Bronchial epithelial cell (primary cell): ENCODE data around the gene SOX15. TPM values are rescaled to one million over a fixed set of nuclear protein-coding genes. Genes with fewer than 3 reads are reported as not detected.

Source experiments
- DNase-seq: peaks from one replicate; pipeline ENCODE4 v3.0.0-alpha.2; 2010; ENCODE audit warnings: low read depth
- FAIRE-seq: peaks from 2 replicates; lab custom pipeline; 2011; peaks lifted over from hg19 to GRCh38; lab: Jason Lieb, UNC
- H3K27me3 ChIP-seq: 2 replicates; pipeline ENCODE4 v1.5.1; 2011; ENCODE audit warnings: low read length; ENCODE audit not compliant: control insufficient read depth, insufficient read depth
- H3K36me3 ChIP-seq: 2 replicates; pipeline ENCODE4 v1.5.1; 2011; ENCODE audit warnings: low read length; ENCODE audit not compliant: control insufficient read depth, insufficient read depth
- H3K4me3 ChIP-seq: 2 replicates; pipeline ENCODE4 v1.5.1; 2011; ENCODE audit warnings: mild to moderate bottlenecking, low read depth, low read length, control low read depth
- CTCF ChIP-seq: IDR thresholded peaks from 2 replicates; pipeline ENCODE4 v1.5.1; 2011; ENCODE audit warnings: mild to moderate bottlenecking, moderate library complexity, low read length, control low read depth, inconsistent platforms; ENCODE audit not compliant: insufficient read depth, severe bottlenecking
- total RNA-seq: library from RNA; depleted of rRNA; stranded (reverse); fragments of >200 nt; gene quantifications from 2 replicates; pipeline ENCODE4 v1.2.1, GENCODE V29; 2014

Gene SOX15
- total RNA-seq, 1 donor from 2014 or later, result 23.4 TPM

GRCh38 chr17:7563115-7563869 is 26.6 kb downstream of the SOX15 start:
- Histone ChIP-seq H3K36me3 (peaks cover 20% of the 10 kb centered on the region), H3K4me3 (no peak overlapping the region), H3K27me3 (no peaks in the 10 kb centered on the region)
- no peak for FAIRE-seq
- no peak for DNase-seq
- no peak for TF ChIP-seq CTCF

GRCh38 chr17:7562208-7562605 is 27.7 kb downstream of the SOX15 start:
- no peak for TF ChIP-seq CTCF
- FAIRE-seq (no peak), DNase-seq (no peak)
- no peaks in the 10 kb centered on the region for H3K27me3 ChIP-seq
- peaks cover 17% of the 10 kb centered on the region for H3K36me3 ChIP-seq
- peak overlapping the region; percentile 74 for H3K4me3 ChIP-seq

- H3K36me3 ChIP-seq, result peaks cover 14% of the 10 kb centered on the region
- H3K4me3 ChIP-seq, result peak within 1 kb of the TSS; percentile 74
- FAIRE-seq (no peak), DNase-seq (peak; percentile 63)
- H3K27me3 ChIP-seq, result no peaks in the 10 kb centered on the region
- TF ChIP-seq CTCF, result no peak
Observed at GRCh38 chr17:7561589-7562207, 28.2 kb downstream of the SOX15 start, which contains the start of gene SENP3. TSS of gene SENP3 (plus strand) at chr17:7561919. CDS start at chr17:7563077, 1,158 bp downstream.

- Histone ChIP-seq H3K4me3 (peak overlapping the region; percentile 74), H3K36me3 (peaks cover 14% of the 10 kb centered on the region), H3K27me3 (no peaks in the 10 kb centered on the region)
- DNase-seq (peak; percentile 79), FAIRE-seq (no peak)
- TF ChIP-seq CTCF, result peak; percentile 94
Observed at GRCh38 chr17:7561028-7561575, 28.8 kb downstream of the SOX15 start.

GRCh38 chr17:7560172-7561027 is 29.5 kb downstream of the SOX15 start:
- peaks cover 11% of the 10 kb centered on the region for H3K36me3 ChIP-seq
- no peaks in the 10 kb centered on the region for H3K27me3 ChIP-seq
- peak; percentile 65 for DNase-seq
- FAIRE-seq, result no peak
- peak; percentile 84 for TF ChIP-seq CTCF
- H3K4me3 ChIP-seq, result no peak overlapping the region
